Measurements from ENCODE around the gene PDCD11.
"Not testable (repeated sequence)": the region's sequence is repeated elsewhere in the genome, so short reads cannot be mapped to it uniquely, and the experiment has no call there.

Gene PDCD11

DNA sequence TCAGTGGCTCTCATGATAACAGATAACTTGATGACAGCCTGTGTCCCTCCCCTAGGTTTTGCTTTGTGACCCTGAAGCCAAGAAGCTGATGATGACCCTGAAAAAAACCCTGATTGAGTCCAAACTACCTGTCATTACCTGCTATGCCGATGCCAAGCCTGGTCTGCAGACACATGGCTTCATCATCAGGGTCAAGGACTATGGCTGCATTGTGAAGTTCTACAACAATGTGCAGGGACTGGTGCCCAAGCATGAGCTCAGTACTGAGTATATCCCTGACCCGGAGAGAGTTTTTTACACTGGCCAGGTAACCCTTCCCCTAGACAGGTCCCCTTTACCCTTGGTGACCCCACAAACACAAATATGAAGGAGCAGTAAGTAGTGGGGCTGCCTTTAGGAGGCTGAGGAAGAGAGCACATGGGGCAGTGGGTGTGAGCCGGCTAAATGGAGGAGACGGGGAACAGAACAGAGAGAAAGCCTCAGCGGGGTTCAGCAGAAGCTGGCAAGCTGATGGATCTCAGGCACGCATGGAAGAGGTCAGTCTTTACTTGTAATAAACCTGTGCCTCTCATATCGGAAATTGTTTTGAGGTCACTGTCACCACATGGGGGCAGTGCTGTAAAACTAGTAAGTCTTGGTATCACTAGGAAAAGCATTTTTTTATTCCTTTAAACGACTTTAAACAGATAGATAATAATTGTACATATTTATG lies 20.2 kb downstream of the PDCD11 start:
- DNase-seq (ENCODE audit: low read depth): peak; percentile 38
- TF ChIP-seq, protein P1, sequence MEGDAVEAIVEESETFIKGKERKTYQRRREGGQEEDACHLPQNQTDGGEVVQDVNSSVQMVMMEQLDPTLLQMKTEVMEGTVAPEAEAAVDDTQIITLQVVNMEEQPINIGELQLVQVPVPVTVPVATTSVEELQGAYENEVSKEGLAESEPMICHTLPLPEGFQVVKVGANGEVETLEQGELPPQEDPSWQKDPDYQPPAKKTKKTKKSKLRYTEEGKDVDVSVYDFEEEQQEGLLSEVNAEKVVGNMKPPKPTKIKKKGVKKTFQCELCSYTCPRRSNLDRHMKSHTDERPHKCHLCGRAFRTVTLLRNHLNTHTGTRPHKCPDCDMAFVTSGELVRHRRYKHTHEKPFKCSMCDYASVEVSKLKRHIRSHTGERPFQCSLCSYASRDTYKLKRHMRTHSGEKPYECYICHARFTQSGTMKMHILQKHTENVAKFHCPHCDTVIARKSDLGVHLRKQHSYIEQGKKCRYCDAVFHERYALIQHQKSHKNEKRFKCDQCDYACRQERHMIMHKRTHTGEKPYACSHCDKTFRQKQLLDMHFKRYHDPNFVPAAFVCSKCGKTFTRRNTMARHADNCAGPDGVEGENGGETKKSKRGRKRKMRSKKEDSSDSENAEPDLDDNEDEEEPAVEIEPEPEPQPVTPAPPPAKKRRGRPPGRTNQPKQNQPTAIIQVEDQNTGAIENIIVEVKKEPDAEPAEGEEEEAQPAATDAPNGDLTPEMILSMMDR (IDR thresholded peaks at IDR 0.05; ENCODE audit: control insufficient read depth, insufficient read depth, low read depth, low read length, missing control alignments): peak; percentile 52
- no peak overlapping the region for H3K4me3 ChIP-seq (ENCODE audit: control insufficient read depth, low read depth, low read length)

DNA sequence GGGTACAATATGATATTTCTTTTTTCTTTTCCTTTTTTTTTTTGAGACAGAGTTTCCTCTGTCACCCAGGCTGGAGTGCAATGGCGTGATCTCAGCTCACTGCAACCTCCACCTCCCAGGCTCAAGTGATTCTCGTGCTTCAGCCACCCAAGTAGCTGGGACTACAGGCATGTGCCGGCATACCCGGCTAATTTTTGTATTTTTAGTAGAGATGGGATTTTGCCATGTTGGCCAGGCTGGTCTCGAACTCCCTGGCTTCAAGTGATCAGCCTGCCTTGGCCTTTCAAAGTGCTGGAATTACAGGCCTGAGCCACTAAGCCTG lies 20.7 kb downstream of the PDCD11 start:
- H3K4me3 ChIP-seq (ENCODE audit: control insufficient read depth, low read depth, low read length); DNase-seq (ENCODE audit: low read depth): not testable (repeated sequence)

DNA sequence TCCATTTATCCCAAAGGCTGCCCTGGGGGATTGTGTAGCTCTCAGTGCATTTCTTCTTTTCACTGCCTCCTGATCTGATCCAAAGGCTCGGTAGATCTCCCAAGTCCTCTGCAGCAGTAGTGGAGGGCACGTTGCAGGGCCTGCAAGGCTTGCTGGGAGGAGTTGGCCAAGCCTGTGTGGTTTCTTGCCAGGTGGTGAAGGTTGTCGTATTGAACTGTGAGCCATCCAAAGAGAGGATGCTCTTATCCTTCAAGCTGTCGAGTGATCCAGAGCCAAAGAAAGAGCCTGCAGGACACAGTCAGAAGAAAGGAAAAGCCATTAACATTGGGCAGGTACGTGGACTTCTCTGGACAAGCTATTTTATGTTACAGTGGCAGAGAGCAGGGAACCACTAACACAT lies 21.2 kb downstream of the PDCD11 start:
- DNase-seq (ENCODE audit: low read depth): no peak
- TF ChIP-seq, protein P1 (IDR thresholded peaks at IDR 0.05; ENCODE audit: control insufficient read depth, insufficient read depth, low read depth, low read length, missing control alignments): no peak
- no peak overlapping the region for H3K4me3 ChIP-seq (ENCODE audit: control insufficient read depth, low read depth, low read length)

DNA sequence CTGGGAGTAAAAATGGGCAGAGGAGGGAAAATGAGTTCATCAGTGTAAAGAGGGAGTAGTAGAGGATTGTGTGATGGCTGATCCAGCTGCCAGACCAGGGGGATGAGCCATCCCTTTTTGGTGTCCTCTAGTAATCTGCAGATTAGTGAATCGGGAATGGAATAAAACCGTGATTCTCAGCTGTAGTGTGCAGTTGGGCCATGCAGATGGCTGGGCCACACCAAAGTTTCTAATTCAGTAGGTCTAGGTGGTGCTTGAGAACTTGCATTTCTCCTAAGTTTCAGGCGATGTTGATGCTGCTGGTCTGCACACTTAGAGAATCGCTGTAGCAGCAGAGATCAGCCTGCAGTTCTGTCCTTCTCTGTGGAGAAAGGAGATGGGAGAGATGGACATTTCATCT lies 22.7 kb downstream of the PDCD11 start:
- no peak for DNase-seq (ENCODE audit: low read depth)
- TF ChIP-seq, protein P1 (IDR thresholded peaks at IDR 0.05; ENCODE audit: control insufficient read depth, insufficient read depth, low read depth, low read length, missing control alignments): no peak
- no peak overlapping the region for H3K4me3 ChIP-seq (ENCODE audit: control insufficient read depth, low read depth, low read length)

DNA sequence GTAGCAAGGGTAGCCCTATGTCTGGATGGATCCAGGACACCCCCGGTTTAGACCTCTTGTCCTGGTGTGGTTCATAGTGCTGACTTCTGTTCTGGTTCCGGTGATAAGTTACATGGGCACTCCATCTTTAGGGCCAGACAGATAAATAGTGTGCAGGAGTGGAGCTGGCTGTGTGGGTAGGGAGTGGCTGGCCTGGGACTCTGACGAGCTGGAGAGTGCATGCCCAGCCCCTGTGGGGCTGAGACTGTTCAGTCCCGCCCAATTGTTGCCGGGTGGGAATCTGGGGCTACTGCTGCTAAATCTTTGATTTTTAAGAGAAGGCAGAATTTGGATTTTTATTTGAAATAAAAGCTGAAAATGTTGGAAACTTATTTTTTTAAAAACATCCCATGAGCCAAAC lies 27.3 kb downstream of the PDCD11 start:
- no peak overlapping the region for H3K4me3 ChIP-seq (ENCODE audit: control insufficient read depth, low read depth, low read length)
- TF ChIP-seq, protein P1 (IDR thresholded peaks at IDR 0.05; ENCODE audit: control insufficient read depth, insufficient read depth, low read depth, low read length, missing control alignments): no peak
- no peak for DNase-seq (ENCODE audit: low read depth)

DNA sequence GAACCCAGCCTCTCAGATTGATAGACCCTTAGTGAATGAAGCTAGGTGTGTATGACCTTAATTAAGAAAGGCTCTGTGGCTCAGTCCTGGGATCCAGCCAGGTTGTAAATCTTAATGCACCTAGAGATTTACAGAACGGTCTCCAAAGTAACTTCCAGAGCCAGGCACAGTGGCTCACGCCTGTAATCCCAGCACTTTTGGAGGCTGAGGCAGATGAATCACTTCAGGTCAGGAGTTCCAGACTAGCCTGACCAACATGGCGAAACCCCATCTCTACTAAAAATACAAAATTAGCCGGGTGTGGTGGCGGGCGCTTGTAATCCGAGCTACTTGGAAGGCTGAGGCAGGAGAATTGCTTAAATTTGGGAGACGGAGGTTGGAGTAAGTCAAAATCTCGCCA lies 31.4 kb downstream of the PDCD11 start:
- no peak for DNase-seq (ENCODE audit: low read depth)
- no peak overlapping the region for H3K4me3 ChIP-seq (ENCODE audit: control insufficient read depth, low read depth, low read length)
- TF ChIP-seq, protein P1 (IDR thresholded peaks at IDR 0.05; ENCODE audit: control insufficient read depth, insufficient read depth, low read depth, low read length, missing control alignments): no peak

DNA sequence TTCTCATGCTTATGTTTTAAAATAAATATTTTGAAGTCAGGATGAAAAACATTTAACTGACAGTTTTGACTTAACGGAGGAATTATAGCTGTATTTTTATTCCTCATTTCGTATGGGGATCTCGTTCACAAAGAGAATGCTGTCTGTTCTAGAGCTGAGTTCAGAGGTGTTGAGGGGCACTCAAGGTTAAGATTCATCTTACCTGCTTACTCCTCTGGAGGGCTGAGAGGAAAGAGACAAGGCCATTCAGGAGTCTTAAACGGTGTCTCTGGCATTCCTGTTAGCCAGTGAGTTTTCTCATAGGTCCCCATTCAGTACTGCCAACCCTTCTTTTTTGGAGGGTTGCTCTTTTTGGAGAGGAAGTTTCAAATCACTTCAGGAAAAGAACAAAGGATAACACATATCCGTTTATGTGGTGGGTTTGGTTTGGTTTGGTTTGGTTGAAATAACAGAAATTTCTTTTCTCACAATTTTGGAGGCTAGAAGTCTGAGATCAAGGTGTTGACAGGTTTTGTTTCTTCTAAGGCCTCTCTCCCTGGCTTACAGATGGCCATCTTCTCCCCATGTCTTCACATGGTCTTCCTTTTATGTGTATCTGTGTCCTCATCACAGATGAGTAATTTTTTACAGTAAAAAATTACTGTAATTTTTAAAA lies 32.7 kb downstream of the PDCD11 start:
- TF ChIP-seq, protein P1 (IDR thresholded peaks at IDR 0.05; ENCODE audit: control insufficient read depth, insufficient read depth, low read depth, low read length, missing control alignments): no peak
- no peak overlapping the region for H3K4me3 ChIP-seq (ENCODE audit: control insufficient read depth, low read depth, low read length)
- DNase-seq (ENCODE audit: low read depth): no peak

Measured in AG09309 (cell line).